ENCODE data around the gene CXCR3. TPM values are rescaled to one million over a fixed set of nuclear protein-coding genes. Genes with fewer than 3 reads are reported as not detected.
"Not testable (repeated sequence)": the region's sequence is repeated elsewhere in the genome, so short reads cannot be mapped to it uniquely, and the experiment has no call there.

The CXCR3 gene
- total RNA-seq, 4 donors from 2014 or later: 0.42 to 1.0 (median 0.67) TPM; not detected in 1

GRCh38 chrX:71664889-71665491, 46.7 kb upstream of the CXCR3 start:
- Histone ChIP-seq H3K9me3 (no peaks in the 10 kb centered on the region), H3K36me3 (no peaks in the 10 kb centered on the region), H3K27ac (no peak overlapping the region), H3K4me1 (no peaks in the 10 kb centered on the region), H3K4me3 (replicated peaks in 1 of 3) (no peak overlapping the region), H3K27me3 (no peaks in the 10 kb centered on the region)
- intact Hi-C loops (cut with DNase I): no loop called here
- DNase-seq: no peak
- 73 to 93% methylated on average over 12 to 13 of the region's 16 CpGs for WGBS, 2 donors
- TF ChIP-seq CTCF (IDR thresholded peaks at IDR 0.05) (no peak), POLR2A (IDR thresholded peaks at IDR 0.05) (no peak)

GRCh38 chrX:71664202-71664601, 45.9 kb upstream of the CXCR3 start:
- H3K27me3 ChIP-seq; H3K4me3 ChIP-seq (replicated peaks in 1 of 3); H3K27ac ChIP-seq; H3K4me1 ChIP-seq; H3K36me3 ChIP-seq; H3K9me3 ChIP-seq; intact Hi-C loops (cut with DNase I): not testable (repeated sequence)
- WGBS, 2 donors: 57% methylated on average over 1 to 2 of the region's 8 CpGs
- DNase-seq: peak; percentile 11 to 14
- peak in 3 of 6 experiments; percentile 11 to 22 (median 16) for TF ChIP-seq CTCF (IDR thresholded peaks at IDR 0.05)

- DNase-seq; H3K9me3 ChIP-seq; H3K27me3 ChIP-seq; H3K27ac ChIP-seq; H3K4me1 ChIP-seq; intact Hi-C loops (cut with DNase I); H3K36me3 ChIP-seq; H3K4me3 ChIP-seq (replicated peaks in 1 of 3): not testable (repeated sequence)
- 89% methylated on average over 4 of the region's 8 CpGs; no CpG with 5 or more reads in 1 of the 2 donors for WGBS, 2 donors
Measured at GRCh38 chrX:71663238-71663637, 44.9 kb upstream of the CXCR3 start.

GRCh38 chrX:71662654-71663053, 44.3 kb upstream of the CXCR3 start:
- H3K36me3 ChIP-seq; intact Hi-C loops (cut with DNase I); DNase-seq; H3K4me3 ChIP-seq (replicated peaks in 1 of 3); H3K4me1 ChIP-seq; H3K27ac ChIP-seq; H3K9me3 ChIP-seq; H3K27me3 ChIP-seq: not testable (repeated sequence)
- WGBS, 2 donors: 75 to 80% methylated on average over 6 to 7 of the region's 11 CpGs

- Histone ChIP-seq H3K27me3 (no peaks in the 10 kb centered on the region), H3K36me3 (no peaks in the 10 kb centered on the region), H3K27ac (no peak overlapping the region), H3K9me3 (no peaks in the 10 kb centered on the region), H3K4me1 (no peaks in the 10 kb centered on the region), H3K4me3 (replicated peaks in 1 of 3) (no peak overlapping the region)
- TF ChIP-seq POLR2A (IDR thresholded peaks at IDR 0.05) (no peak), CTCF (IDR thresholded peaks at IDR 0.05) (no peak)
- 88 to 90% methylated on average over 7 to 8 of the region's 12 CpGs for WGBS, 2 donors
- intact Hi-C loops (cut with DNase I): no loop called here
- DNase-seq: no peak
Measured at GRCh38 chrX:71661919-71662318, 43.6 kb upstream of the CXCR3 start.

- 90 to 92% methylated on average over 5 to 9 of the region's 22 CpGs for WGBS, 2 donors
- TF ChIP-seq POLR2A (IDR thresholded peaks at IDR 0.05) (no peak), CTCF (IDR thresholded peaks at IDR 0.05) (no peak)
- intact Hi-C loops (cut with DNase I): no loop called here
Measured at GRCh38 chrX:71660562-71661416, 42.5 kb upstream of the CXCR3 start.

More at GRCh38 chrX:71660562-71661416, 42.5 kb upstream of the CXCR3 start:
- Histone ChIP-seq H3K4me1 (no peaks in the 10 kb centered on the region), H3K4me3 (replicated peaks in 1 of 3) (no peak overlapping the region), H3K27me3 (no peaks in the 10 kb centered on the region), H3K27ac (no peak overlapping the region), H3K9me3 (no peaks in the 10 kb centered on the region), H3K36me3 (no peaks in the 10 kb centered on the region)
- DNase-seq: no peak

Measured in thyroid gland (tissue), 4 donors.